ENCODE data around the gene PNMT. TPM values are rescaled to one million over a fixed set of nuclear protein-coding genes. Genes with fewer than 3 reads are reported as not detected.

Gene PNMT
- polyA plus RNA-seq, 1 of the 3 experiments (the other 2 are of a cell fraction) = 0.07 TPM

GRCh38 chr17:39677542-39678339 is 9.5 kb downstream of the PNMT start:
- TF ChIP-seq TCF12 (IDR thresholded peaks at IDR 0.05) = no peak
- TF ChIP-seq GATA2 (CRISPR knock-in tag; IDR thresholded peaks at IDR 0.05) = no peak
- TF ChIP-seq TAF1 (IDR thresholded peaks at IDR 0.05; ENCODE audit: borderline replicate concordance, low read depth, low read length) = no peak
- no peak for TF ChIP-seq NRF1 (IDR thresholded peaks at IDR 0.05; ENCODE audit: low read depth, low read length)
- TF ChIP-seq, protein P1, sequence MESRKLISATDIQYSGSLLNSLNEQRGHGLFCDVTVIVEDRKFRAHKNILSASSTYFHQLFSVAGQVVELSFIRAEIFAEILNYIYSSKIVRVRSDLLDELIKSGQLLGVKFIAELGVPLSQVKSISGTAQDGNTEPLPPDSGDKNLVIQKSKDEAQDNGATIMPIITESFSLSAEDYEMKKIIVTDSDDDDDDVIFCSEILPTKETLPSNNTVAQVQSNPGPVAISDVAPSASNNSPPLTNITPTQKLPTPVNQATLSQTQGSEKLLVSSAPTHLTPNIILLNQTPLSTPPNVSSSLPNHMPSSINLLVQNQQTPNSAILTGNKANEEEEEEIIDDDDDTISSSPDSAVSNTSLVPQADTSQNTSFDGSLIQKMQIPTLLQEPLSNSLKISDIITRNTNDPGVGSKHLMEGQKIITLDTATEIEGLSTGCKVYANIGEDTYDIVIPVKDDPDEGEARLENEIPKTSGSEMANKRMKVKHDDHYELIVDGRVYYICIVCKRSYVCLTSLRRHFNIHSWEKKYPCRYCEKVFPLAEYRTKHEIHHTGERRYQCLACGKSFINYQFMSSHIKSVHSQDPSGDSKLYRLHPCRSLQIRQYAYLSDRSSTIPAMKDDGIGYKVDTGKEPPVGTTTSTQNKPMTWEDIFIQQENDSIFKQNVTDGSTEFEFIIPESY (IDR thresholded peaks at IDR 0.05; ENCODE audit: borderline replicate concordance, low read depth) = no peak
- no peak for TF ChIP-seq MEF2A (IDR thresholded peaks at IDR 0.05; ENCODE audit: borderline replicate concordance, low read depth)
- TF ChIP-seq IRF3 (IDR thresholded peaks at IDR 0.05; ENCODE audit: low read depth, low read length) = no peak
- no peak for TF ChIP-seq GABPA (IDR thresholded peaks at IDR 0.05; ENCODE audit: low read depth)
- TF ChIP-seq FOXJ3 (CRISPR knock-in tag; IDR thresholded peaks at IDR 0.05) = no peak
- no peak for TF ChIP-seq EZH2phosphoT487 (IDR thresholded peaks at IDR 0.05; ENCODE audit: borderline replicate concordance, low read depth)
- no peak for TF ChIP-seq ELF1 (IDR thresholded peaks at IDR 0.05)
- no peak for TF ChIP-seq SMC3 (IDR thresholded peaks at IDR 0.05; ENCODE audit: low read depth, low read length)
- no peak for TF ChIP-seq JUND (IDR thresholded peaks at IDR 0.05)
- TF ChIP-seq RFX5 (IDR thresholded peaks at IDR 0.05; ENCODE audit: low read length) = no peak
- TF ChIP-seq FOXM1 (IDR thresholded peaks at IDR 0.05; ENCODE audit: low read depth) = no peak
- no peak for TF ChIP-seq CHD2 (IDR thresholded peaks at IDR 0.05; ENCODE audit: low read length, partially characterized antibody)
- TF ChIP-seq, protein P2, sequence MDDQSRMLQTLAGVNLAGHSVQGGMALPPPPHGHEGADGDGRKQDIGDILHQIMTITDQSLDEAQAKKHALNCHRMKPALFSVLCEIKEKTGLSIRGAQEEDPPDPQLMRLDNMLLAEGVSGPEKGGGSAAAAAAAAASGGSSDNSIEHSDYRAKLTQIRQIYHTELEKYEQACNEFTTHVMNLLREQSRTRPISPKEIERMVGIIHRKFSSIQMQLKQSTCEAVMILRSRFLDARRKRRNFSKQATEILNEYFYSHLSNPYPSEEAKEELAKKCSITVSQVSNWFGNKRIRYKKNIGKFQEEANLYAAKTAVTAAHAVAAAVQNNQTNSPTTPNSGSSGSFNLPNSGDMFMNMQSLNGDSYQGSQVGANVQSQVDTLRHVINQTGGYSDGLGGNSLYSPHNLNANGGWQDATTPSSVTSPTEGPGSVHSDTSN (IDR thresholded peaks at IDR 0.05) = no peak
- no peak for TF ChIP-seq SIN3A (IDR thresholded peaks at IDR 0.05; ENCODE audit: borderline replicate concordance, low read depth, low read length)
- no peak for TF ChIP-seq REST (IDR thresholded peaks at IDR 0.05; ENCODE audit: low read depth, low read length)
- no peak for TF ChIP-seq CTCF (IDR thresholded peaks at IDR 0.05)
- Histone ChIP-seq H3K79me2 (ENCODE audit: insufficient read depth) (no peaks in the 10 kb centered on the region), H3K4me2 (no peak overlapping the region), H3K9me2 (no peaks in the 10 kb centered on the region), H3F3A (replicated peaks; ENCODE audit: insufficient read depth) (no peaks in the 10 kb centered on the region), H3K4me3 (ENCODE audit: low read depth in 2 of 2, low read length in 1 of 2) (no peak overlapping the region), H3K9me3 (no peaks in the 10 kb centered on the region), H3K27ac (ENCODE audit: low read depth in 2 of 2, low read length in 1 of 2) (no peak overlapping the region), H4K20me1 (ENCODE audit: insufficient read depth) (no peaks in the 10 kb centered on the region), H3K4me1 (ENCODE audit: control insufficient read depth in 1 of 2, insufficient read depth in 2 of 2, low read depth in 1 of 2, low read length in 1 of 2) (no peaks in the 10 kb centered on the region), H3K9ac (no peak overlapping the region), H3K27me3 (ENCODE audit: insufficient read depth) (no peaks in the 10 kb centered on the region), H2AFZ (ENCODE audit: low read depth) (no peak overlapping the region), H3K36me3 (replicated peaks in 1 of 2; ENCODE audit: control insufficient read depth in 1 of 2, insufficient read depth in 2 of 2, low read length in 1 of 2) (no peaks in the 10 kb centered on the region)
- ChIA-PET CTCF (interaction anchor here (0.8 to 15.0 kb wide), 5 partner anchors 7 to 55 kb away, joined by 3 to 279 read pairs (median 6); partner anchors contain the start of genes PNMT and PPP1R1B), POLR2A (no interaction called here)
- 87% methylated on average over 13 of the region's 13 CpGs for WGBS (ENCODE audit: low lambda C conversion rate)
- DNase-seq = no peak
